ENCODE measurements around the gene LRFN2.

Gene LRFN2

GRCh38 chr6:40517654-40518053, 69.5 kb downstream of the LRFN2 start:
- DNase-seq (ENCODE audit: low read depth, low spot score) = no peak

GRCh38 chr6:40516429-40516828, 70.7 kb downstream of the LRFN2 start:
- no peak for DNase-seq (ENCODE audit: low read depth, low spot score)

- peak; percentile 50 for DNase-seq (ENCODE audit: low read depth, low spot score)
Measured at GRCh38 chr6:40512340-40512739, 74.8 kb downstream of the LRFN2 start.

GRCh38 chr6:40511884-40512283, 75.3 kb downstream of the LRFN2 start:
- DNase-seq (ENCODE audit: low read depth, low spot score) = no peak

GRCh38 chr6:40510442-40510841, 76.7 kb downstream of the LRFN2 start:
- DNase-seq (ENCODE audit: low read depth, low spot score) = no peak

- DNase-seq (ENCODE audit: low read depth, low spot score) = no peak
Measured at GRCh38 chr6:40509716-40510260, 77.4 kb downstream of the LRFN2 start.

GRCh38 chr6:40509086-40509485, 78.1 kb downstream of the LRFN2 start:
- no peak for DNase-seq (ENCODE audit: low read depth, low spot score)

- DNase-seq (ENCODE audit: low read depth, low spot score) = no peak
Measured at GRCh38 chr6:40506954-40507353, 80.2 kb downstream of the LRFN2 start.

GRCh38 chr6:40505191-40505810, 81.9 kb downstream of the LRFN2 start:
- no peak for DNase-seq (ENCODE audit: low read depth, low spot score)

- DNase-seq (ENCODE audit: low read depth, low spot score) = no peak
Measured at GRCh38 chr6:40504274-40504673, 82.9 kb downstream of the LRFN2 start.

- DNase-seq (ENCODE audit: low read depth, low spot score) = no peak
Measured at GRCh38 chr6:40500227-40500626, 86.9 kb downstream of the LRFN2 start.

GRCh38 chr6:40499215-40499614, 87.9 kb downstream of the LRFN2 start:
- no peak for DNase-seq (ENCODE audit: low read depth, low spot score)

- no peak for DNase-seq (ENCODE audit: low read depth, low spot score)
Measured at GRCh38 chr6:40498148-40498547, 89.0 kb downstream of the LRFN2 start.

GRCh38 chr6:40492187-40492586, 95.0 kb downstream of the LRFN2 start:
- DNase-seq (ENCODE audit: low read depth, low spot score) = no peak

- DNase-seq (ENCODE audit: low read depth, low spot score) = no peak
Measured at GRCh38 chr6:40490508-40490907, 96.7 kb downstream of the LRFN2 start.

GRCh38 chr6:40489798-40490197, 97.4 kb downstream of the LRFN2 start:
- DNase-seq (ENCODE audit: low read depth, low spot score) = no peak

GRCh38 chr6:40486576-40486975, 100.6 kb downstream of the LRFN2 start:
- DNase-seq (ENCODE audit: low read depth, low spot score) = no peak

GRCh38 chr6:40485795-40486194, 101.4 kb downstream of the LRFN2 start:
- no peak for DNase-seq (ENCODE audit: low read depth, low spot score)

GRCh38 chr6:40485300-40485699, 101.9 kb downstream of the LRFN2 start:
- no peak for DNase-seq (ENCODE audit: low read depth, low spot score)

- no peak for DNase-seq (ENCODE audit: low read depth, low spot score)
Measured at GRCh38 chr6:40484066-40484465, 103.1 kb downstream of the LRFN2 start.

GRCh38 chr6:40482532-40482931, 104.6 kb downstream of the LRFN2 start:
- DNase-seq (ENCODE audit: low read depth, low spot score) = peak; percentile 7

GRCh38 chr6:40480678-40481077, 106.5 kb downstream of the LRFN2 start:
- no peak for DNase-seq (ENCODE audit: low read depth, low spot score)

GRCh38 chr6:40479706-40480105, 107.5 kb downstream of the LRFN2 start:
- DNase-seq (ENCODE audit: low read depth, low spot score) = no peak
